Colonic mucosa (tissue), 4 donors: ENCODE measurements around the gene FHL1. TPM values are rescaled to one million over a fixed set of nuclear protein-coding genes. Genes with fewer than 3 reads are reported as not detected.
"Not testable (repeated sequence)": the region's sequence is repeated elsewhere in the genome, so short reads cannot be mapped to it uniquely, and the experiment has no call there.

Experiments used
- DNase-seq: peaks from one replicate; pipeline ENCODE4 v3.0.0-alpha.2; 2020
- H3K27ac ChIP-seq: fragments of 200-600 bp; one replicate; pipeline ENCODE4 v1.8.0; 2021
- H3K27me3 ChIP-seq: fragments of 200-600 bp; one replicate; pipeline ENCODE4 v1.8.0; 2021
- H3K36me3 ChIP-seq: fragments of 200-600 bp; one replicate; pipeline ENCODE4 v1.8.0; 2021
- H3K4me1 ChIP-seq: fragments of 200-600 bp; one replicate; pipeline ENCODE4 v1.8.0; 2021; ENCODE audit warnings: mild to moderate bottlenecking
- H3K4me3 ChIP-seq: fragments of 200-600 bp; one replicate; pipeline ENCODE4 v1.8.0; 2021
- H3K9ac ChIP-seq, 2 donors: one replicate each; pipeline ENCODE4 v1.7.0; 2013; ENCODE audit warnings: control low read depth in 2 of 2, low read depth in 2 of 2, low read length in 2 of 2
- H3K9me3 ChIP-seq: fragments of 200-600 bp; one replicate; pipeline ENCODE4 v1.8.0; 2021
- intact Hi-C: fragments of 100-400 bp; cut with DNase I; formaldehyde crosslinking; loops from one replicate; pipeline ENCODE4 v1.14.1; 2022
- total RNA-seq, 2 donors: library from RNA; stranded (reverse); fragmentation: NEBNext Ultra II Directional in 1 of 2; extraction: Animal tissue kit (Norgen Biotek cat#: 25700) in 1 of 2; gene quantifications; one replicate each; pipeline ENCODE4 v1.2.1, GENCODE V29; 2021
- TF ChIP-seq, protein P1 (sequence below): fragments of 200-600 bp; IDR thresholded peaks from one replicate; pipeline ENCODE4 v1.8.0; 2022; ENCODE audit warnings: antibody characterized with exemption, mild to moderate bottlenecking
- donor health status: healthy.
- donor health status: DM: no; HTN: no; CAD: no.
- donor health status: DM: no; HTN: no; CAD: no.

Gene FHL1
- total RNA-seq, 2 donors from 2014 or later, result 20.0 to 176 TPM

DNA sequence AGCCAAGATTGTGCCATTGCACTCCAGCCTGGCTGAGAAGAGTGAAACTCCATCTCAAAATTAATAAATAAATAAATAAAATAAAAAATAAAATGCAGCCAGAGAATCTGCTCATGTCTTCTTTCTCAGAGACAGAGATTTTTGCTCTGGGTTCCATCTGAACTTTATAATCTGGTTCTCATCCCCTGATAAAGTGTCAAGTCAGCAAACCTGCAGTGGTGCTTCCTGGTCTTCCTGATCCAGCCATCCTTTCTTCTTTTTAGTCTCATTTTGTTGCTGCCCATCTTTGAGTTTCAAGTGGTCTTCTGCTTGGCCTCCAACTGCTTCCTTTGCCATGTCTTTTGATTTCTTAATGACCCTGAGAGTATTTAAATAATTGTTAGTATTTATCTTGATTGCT, 79.7 kb downstream of the FHL1 start:
- TF ChIP-seq, protein P1, sequence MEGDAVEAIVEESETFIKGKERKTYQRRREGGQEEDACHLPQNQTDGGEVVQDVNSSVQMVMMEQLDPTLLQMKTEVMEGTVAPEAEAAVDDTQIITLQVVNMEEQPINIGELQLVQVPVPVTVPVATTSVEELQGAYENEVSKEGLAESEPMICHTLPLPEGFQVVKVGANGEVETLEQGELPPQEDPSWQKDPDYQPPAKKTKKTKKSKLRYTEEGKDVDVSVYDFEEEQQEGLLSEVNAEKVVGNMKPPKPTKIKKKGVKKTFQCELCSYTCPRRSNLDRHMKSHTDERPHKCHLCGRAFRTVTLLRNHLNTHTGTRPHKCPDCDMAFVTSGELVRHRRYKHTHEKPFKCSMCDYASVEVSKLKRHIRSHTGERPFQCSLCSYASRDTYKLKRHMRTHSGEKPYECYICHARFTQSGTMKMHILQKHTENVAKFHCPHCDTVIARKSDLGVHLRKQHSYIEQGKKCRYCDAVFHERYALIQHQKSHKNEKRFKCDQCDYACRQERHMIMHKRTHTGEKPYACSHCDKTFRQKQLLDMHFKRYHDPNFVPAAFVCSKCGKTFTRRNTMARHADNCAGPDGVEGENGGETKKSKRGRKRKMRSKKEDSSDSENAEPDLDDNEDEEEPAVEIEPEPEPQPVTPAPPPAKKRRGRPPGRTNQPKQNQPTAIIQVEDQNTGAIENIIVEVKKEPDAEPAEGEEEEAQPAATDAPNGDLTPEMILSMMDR, result no peak
- Histone ChIP-seq H3K4me1 (no peaks in the 10 kb centered on the region), H3K27ac (no peak overlapping the region), H3K27me3 (no peaks in the 10 kb centered on the region), H3K9me3 (no peaks in the 10 kb centered on the region), H3K36me3 (no peaks in the 10 kb centered on the region), H3K9ac (no peak overlapping the region), H3K4me3 (no peak overlapping the region)
- DNase-seq, result no peak
- intact Hi-C loops, result no loop called here

DNA sequence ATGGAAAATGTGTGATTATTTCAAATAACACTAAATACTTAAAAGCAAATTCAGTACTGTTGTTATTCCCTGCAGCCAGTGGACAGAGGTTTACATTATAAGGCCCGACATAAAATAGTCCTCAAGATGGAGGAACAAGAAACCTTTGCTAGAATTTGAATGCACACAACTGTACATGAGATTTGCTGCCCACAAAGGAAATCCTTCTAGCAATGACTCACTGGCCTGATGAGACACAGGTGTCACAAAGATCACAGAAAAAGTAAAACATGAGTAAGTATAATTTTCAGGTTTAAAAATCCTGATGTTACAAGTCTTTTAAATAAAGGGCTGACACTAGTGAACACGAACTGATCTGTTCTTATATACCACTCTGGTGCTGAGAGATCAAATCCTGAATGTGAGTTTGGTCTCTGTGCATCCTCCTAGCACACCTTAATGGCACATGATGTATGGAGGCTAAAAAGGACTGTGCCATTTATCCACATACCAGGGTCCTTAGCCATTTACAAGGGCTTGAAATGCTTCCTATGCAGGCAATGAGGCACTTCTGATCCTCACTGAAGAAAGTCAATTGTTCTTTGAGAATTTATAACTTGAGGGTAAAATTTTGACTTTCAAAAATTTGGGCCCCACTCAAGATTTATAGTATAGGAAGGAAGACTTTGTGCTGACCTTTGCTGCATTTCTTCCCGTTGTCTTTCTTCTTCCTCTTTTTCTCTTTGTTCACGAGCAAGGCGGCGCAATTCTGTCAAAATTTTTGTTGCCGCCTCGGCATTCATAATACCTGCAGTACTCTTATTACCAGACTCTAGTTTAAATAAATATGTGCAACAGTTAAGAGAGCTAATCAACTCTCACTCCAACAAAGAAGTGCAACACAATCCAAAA, 80.9 kb downstream of the FHL1 start:
- Histone ChIP-seq H3K27me3 (no peaks in the 10 kb centered on the region), H3K27ac (no peak overlapping the region), H3K4me3 (no peak overlapping the region), H3K9me3 (no peaks in the 10 kb centered on the region), H3K36me3 (no peaks in the 10 kb centered on the region), H3K4me1 (no peaks in the 10 kb centered on the region), H3K9ac (no peak overlapping the region)
- TF ChIP-seq, protein P1, result no peak
- DNase-seq, result no peak
- intact Hi-C loops, result no loop called here

DNA sequence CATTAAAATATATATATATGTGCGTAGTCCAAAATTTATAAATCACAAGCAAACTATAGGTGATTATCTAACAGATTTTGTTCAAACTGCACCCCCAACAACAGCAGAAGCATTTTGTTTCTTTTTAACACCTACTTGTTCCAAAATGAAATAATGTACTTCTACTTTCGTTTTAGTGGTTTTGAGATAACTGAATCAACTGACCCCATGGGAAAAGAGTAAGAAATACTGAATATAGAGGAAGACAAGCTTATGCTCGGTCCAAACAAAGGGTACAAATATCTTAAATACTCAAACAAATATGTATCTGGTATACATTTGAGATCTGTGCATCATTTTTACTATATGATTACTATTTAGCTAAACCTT, 81.5 kb downstream of the FHL1 start:
- intact Hi-C loops, result no loop called here

DNA sequence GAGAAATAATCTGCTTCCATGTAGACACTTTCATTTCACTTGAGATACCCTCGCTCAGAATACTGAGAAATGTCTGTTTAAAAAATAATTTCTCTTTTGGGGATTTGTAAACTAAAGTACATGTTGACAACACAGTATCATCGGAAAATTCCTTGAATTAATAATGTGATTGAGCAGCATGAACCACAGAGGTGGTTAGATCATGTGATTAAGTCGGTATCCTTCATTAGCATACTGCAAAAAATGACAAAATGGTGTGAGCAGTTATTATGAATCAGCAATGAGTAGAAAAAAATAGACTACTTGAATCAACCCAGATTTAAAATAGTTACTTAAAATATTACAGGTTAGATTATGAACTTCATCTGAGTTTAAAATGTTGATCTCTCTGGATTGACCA, 89.7 kb downstream of the FHL1 start:
- Histone ChIP-seq H3K9me3 (no peaks in the 10 kb centered on the region), H3K27ac (no peak overlapping the region), H3K4me1 (no peaks in the 10 kb centered on the region), H3K27me3 (no peaks in the 10 kb centered on the region), H3K9ac (no peak overlapping the region), H3K36me3 (no peaks in the 10 kb centered on the region), H3K4me3 (no peak overlapping the region)
- TF ChIP-seq, protein P1, result no peak
- intact Hi-C loops, result no loop called here
- DNase-seq, result no peak

More for the DNA sequence above, 81.5 kb downstream of the FHL1 start:
- DNase-seq, result no peak
- H3K4me3 ChIP-seq, result no peak overlapping the region
- H3K36me3 ChIP-seq, result no peaks in the 10 kb centered on the region
- TF ChIP-seq, protein P1, result no peak
- H3K27me3 ChIP-seq, result no peaks in the 10 kb centered on the region
- H3K9ac ChIP-seq, result no peak overlapping the region
- no peak overlapping the region for H3K27ac ChIP-seq
- H3K4me1 ChIP-seq, result no peaks in the 10 kb centered on the region
- no peaks in the 10 kb centered on the region for H3K9me3 ChIP-seq

DNA sequence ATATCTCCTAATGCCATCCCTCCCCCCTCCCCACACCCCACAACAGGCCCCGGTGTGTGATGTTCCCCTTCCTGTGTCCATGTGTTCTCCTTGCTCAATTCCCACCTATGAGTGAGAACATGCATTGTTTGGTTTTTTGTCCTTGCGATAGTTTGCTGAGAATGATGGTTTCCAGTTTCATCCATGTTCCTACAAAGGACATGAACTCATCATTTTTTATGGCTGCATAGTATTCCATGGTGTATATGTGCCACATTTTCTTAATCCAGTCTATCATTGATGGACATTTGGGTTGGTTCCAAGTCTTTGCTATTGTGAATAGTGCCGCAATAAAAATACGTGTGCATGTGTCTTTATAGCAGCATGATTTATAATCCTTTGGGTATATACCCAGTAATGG, 90.5 kb downstream of the FHL1 start:
- H3K9ac ChIP-seq, H3K9me3 ChIP-seq, H3K4me3 ChIP-seq, H3K27ac ChIP-seq, H3K27me3 ChIP-seq, H3K4me1 ChIP-seq, H3K36me3 ChIP-seq, DNase-seq, intact Hi-C loops: not testable (repeated sequence)

DNA sequence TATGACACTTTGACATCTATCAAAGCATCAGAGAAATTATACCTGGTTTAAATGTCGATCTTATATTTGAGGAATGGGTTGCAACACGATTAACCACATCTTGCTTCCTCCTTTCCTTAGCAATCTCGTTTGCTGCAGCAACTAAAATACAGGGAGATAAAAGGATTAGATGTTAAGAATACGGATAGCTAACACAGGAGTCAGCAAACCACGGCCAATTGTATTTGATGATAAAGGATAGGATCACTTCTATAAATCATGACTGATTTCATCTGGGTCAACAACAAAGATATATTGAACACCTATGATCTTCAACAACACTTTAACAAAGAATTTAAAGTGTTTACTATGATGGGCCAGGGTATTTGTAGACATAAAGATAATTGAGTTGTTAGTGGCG, 98.9 kb downstream of the FHL1 start:
- Histone ChIP-seq H3K9me3 (no peaks in the 10 kb centered on the region), H3K9ac (no peak overlapping the region), H3K4me3 (no peak overlapping the region), H3K27ac (no peak overlapping the region), H3K36me3 (no peaks in the 10 kb centered on the region), H3K4me1 (no peaks in the 10 kb centered on the region), H3K27me3 (no peaks in the 10 kb centered on the region)
- no peak for DNase-seq
- intact Hi-C loops, result no loop called here
- TF ChIP-seq, protein P1, result no peak
